Measurements from ENCODE around the gene LYPLA2. TPM values are rescaled to one million over a fixed set of nuclear protein-coding genes. Genes with fewer than 3 reads are reported as not detected.

Gene LYPLA2
- total RNA-seq, 1 experiment from 2014 or later, result 78.0 TPM

GRCh38 chr1:23791516-23792047, 637 bp downstream of the LYPLA2 start:
- POLR2A ChIA-PET, result interaction anchor here (0.6 to 1.8 kb wide), 4 partner anchors 8 to 688 kb away, joined by 3 to 9 read pairs (median 4); partner anchors contain the start of genes GALE and PITHD1
- peak overlapping the region; percentile 79 for H3K27ac ChIP-seq (ENCODE audit: low read depth, low read length)
- H3K4me1 ChIP-seq (ENCODE audit: control insufficient read depth in 1 of 2, insufficient read depth in 2 of 2, low read length in 2 of 2), result peaks cover 31 to 50% of the 10 kb centered on the region in 2 experiments
- CTCF ChIA-PET, result interaction anchor here (1.0 to 4.1 kb wide), 3 partner anchors 19 to 125 kb away, joined by 3 to 15 read pairs (median 3); no protein-coding TSS in a partner anchor
- RAD21 ChIA-PET (ENCODE audit: low non-redundant PET in 1 of 2, low total read pairs in 2 of 2, uncharacterized antibody in 2 of 2, unreplicated experiment in 2 of 2), result no interaction called here
- intact Hi-C loops (cut with micrococcal nuclease), result no loop called here
- H3K79me2 ChIP-seq (ENCODE audit: insufficient read depth, low read length), result peaks cover 37% of the 10 kb centered on the region
- peaks cover 15 to 33% of the 10 kb centered on the region in 2 experiments; a peak in 3 of 4 replicates for H3K36me3 ChIP-seq (ENCODE audit: control insufficient read depth in 1 of 2, insufficient read depth in 2 of 2, low read length in 2 of 2)
- no peaks in the 10 kb centered on the region for H3K9me3 ChIP-seq (ENCODE audit: control insufficient read depth in 1 of 2, insufficient read depth in 1 of 2, low read depth in 1 of 2, low read length in 2 of 2)
- ATAC-seq, result peak; percentile 31
- no peak overlapping the region for H2AFZ ChIP-seq (ENCODE audit: low read depth, low read length, poor library complexity, severe bottlenecking)
- peak overlapping the region; percentile 78 for H3K4me2 ChIP-seq (ENCODE audit: low read length)
- H3K9ac ChIP-seq (ENCODE audit: low read length), result peak overlapping the region; percentile 85
- peak overlapping the region; percentile 89 to 95 for H3K4me3 ChIP-seq (replicated peaks in 1 of 2; ENCODE audit: low read depth in 1 of 2, low read length in 2 of 2)
- no peaks in the 10 kb centered on the region for H3K27me3 ChIP-seq (ENCODE audit: insufficient read depth, low read length)
- TF ChIP-seq CEBPB (IDR thresholded peaks at IDR 0.05; ENCODE audit: low read depth) (no peak), REST (IDR thresholded peaks at IDR 0.05; ENCODE audit: low read depth) (no peak), ZFX (IDR thresholded peaks at IDR 0.05) (no peak), TCF7L2 (IDR thresholded peaks at IDR 0.05; ENCODE audit: borderline replicate concordance, extremely low read depth, insufficient read depth, insufficient read length) (no peak), FOSL1 (IDR thresholded peaks at IDR 0.05; ENCODE audit: low read depth) (no peak), POLR2AphosphoS5 (IDR thresholded peaks at IDR 0.05; ENCODE audit: low read depth, low read length) (no peak), CTCF (IDR thresholded peaks at IDR 0.05 in 2 of 3, conservative IDR thresholded peaks at IDR 0.05 in 1 of 3; ENCODE audit: borderline replicate concordance in 1 of 3, insufficient read depth in 1 of 3, low read depth in 2 of 3, low read length in 2 of 3) (no peak), ZNF274 (IDR thresholded peaks at IDR 0.05; ENCODE audit: low read depth, low read length) (no peak), ZBTB33 (IDR thresholded peaks at IDR 0.05; ENCODE audit: extremely low read depth, insufficient replicate concordance, low read length) (no peak), ATF3 (IDR thresholded peaks at IDR 0.05) (no peak), SP1 (IDR thresholded peaks at IDR 0.05; ENCODE audit: low read depth) (no peak), EZH2 (IDR thresholded peaks at IDR 0.05) (no peak), SIN3A (IDR thresholded peaks at IDR 0.05; ENCODE audit: low read depth) (no peak), MAX (IDR thresholded peaks at IDR 0.05) (no peak), EZH2phosphoT487 (IDR thresholded peaks at IDR 0.05; ENCODE audit: borderline replicate concordance) (no peak), YY1 (IDR thresholded peaks at IDR 0.05; ENCODE audit: extremely low read depth, insufficient replicate concordance, low read depth, low read length) (no peak), ELF1 (IDR thresholded peaks at IDR 0.05; ENCODE audit: borderline replicate concordance, low read depth) (no peak), EGR1 (IDR thresholded peaks at IDR 0.05; ENCODE audit: low read depth) (no peak)
- no peak for DNase-seq (ENCODE audit: low read depth, low spot score)
- H3K9me2 ChIP-seq (ENCODE audit: insufficient read depth), result no peaks in the 10 kb centered on the region
- H4K20me1 ChIP-seq (ENCODE audit: insufficient read depth), result no peaks in the 10 kb centered on the region
- no TSS peak for BruUV-seq (replicated peaks)
